Endometrial microvascular endothelial cells (primary cell): ENCODE results near the gene ARMS2. TPM values are rescaled to one million over a fixed set of nuclear protein-coding genes. Genes with fewer than 3 reads are reported as not detected.

Experiments used
- in situ Hi-C: cut with HindIII; loops from 2 replicates; pipeline ENCODE4 v1.10.0; 2017; ENCODE audit warnings: low sequenced_read_pairs, low pct_unique_long_range_greater_than_20kb; ENCODE audit errors: inconsistent ontology term
- total RNA-seq: library from RNA; depleted of rRNA; stranded (reverse); fragments of >200 nt; gene quantifications from one replicate; pipeline ENCODE4 v1.2.3, GENCODE V29; 2015; ENCODE audit errors: inconsistent ontology term

Gene ARMS2, protein sequence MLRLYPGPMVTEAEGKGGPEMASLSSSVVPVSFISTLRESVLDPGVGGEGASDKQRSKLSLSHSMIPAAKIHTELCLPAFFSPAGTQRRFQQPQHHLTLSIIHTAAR
- not detected for total RNA-seq

DNA sequence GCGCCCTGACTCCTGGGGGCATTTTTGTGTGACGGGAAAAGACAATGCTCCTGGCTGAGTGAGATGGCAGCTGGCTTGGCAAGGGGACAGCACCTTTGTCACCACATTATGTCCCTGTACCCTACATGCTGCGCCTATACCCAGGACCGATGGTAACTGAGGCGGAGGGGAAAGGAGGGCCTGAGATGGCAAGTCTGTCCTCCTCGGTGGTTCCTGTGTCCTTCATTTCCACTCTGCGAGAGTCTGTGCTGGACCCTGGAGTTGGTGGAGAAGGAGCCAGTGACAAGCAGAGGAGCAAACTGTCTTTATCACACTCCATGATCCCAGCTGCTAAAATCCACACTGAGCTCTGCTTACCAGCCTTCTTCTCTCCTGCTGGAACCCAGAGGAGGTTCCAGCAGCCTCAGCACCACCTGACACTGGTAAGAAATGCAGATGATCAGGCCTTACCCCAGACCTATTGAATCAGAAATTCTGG lies at the start of gene ARMS2:
Gene ARMS2, plus strand, starts transcription at position 51 of the 478 bp plus-strand sequence. Its CDS starts 75 bp downstream, at position 126.
- in situ Hi-C loops: no loop called here

DNA sequence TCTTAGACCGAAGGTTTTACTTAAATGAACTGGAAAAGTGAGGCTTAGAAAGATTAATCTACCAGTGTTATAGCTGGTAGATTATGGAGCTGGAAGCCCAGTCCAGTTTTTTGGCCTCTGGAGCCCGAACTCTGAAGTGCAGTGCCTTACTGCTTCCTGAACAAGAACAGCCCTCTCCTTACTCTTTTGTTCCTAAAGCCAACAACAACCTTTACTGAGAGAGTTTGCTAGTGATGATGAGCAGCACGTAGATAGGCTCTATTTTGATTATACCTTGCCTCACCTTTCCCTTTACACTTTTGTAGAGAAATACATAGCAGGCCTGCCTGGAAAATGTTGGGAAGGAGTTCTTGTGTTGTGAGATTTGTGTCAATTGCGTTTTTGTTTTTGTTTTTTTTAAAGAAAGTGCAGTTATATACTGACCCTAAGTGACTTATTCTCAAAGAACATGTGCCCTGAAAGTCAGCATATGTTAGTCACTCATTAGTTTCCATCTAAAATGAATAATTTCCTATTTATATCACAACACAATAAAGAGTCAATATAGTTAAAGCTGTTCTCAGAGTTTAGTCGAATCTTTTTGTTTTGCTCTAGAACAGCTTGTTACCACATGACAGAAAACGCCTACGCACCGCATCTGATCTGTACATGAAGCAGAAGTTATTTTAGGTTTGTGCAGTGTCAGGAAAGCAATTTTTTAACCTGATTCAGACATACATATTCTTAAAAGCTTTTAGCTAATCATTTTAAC lies 46.9 kb upstream of the ARMS2 start:
- in situ Hi-C loops: no loop called here

DNA sequence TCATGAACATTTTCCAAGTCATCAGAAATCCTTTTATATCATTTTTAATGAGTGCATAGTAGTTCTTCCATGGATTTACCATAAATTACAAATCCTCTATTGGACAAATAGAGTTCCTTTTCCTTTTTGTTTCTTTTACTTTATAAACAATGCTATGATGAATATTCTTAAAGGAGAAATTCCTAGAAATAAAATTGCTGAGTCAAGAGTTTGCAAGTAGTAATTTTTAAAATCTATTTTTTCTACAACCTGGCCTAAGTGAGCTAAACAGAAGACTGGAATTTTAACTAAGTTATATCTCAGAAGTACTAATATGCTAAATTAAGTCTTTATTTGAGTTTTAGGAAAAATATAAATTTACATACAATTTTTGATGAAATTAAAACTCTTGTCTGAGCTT lies 41.1 kb upstream of the ARMS2 start:
- in situ Hi-C loops: no loop called here

DNA sequence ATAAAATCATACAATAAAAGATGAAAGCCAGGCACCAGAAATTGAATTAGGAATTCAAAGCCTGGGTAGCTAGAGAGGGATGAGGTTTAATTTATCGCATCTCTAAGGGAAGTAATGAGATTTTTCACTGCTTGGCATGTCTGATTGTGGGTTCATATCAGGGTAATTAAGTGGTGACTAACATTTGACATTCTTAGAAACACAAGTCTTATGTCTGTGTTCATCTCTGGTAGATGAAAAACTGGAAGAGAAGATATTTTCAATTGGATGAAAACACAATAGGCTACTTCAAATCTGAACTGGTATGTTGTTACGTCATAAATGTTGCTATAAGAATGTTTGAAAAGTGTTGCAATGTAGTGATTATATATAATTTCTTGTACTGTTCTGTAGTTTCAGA lies 36.8 kb upstream of the ARMS2 start:
- in situ Hi-C loops: no loop called here

DNA sequence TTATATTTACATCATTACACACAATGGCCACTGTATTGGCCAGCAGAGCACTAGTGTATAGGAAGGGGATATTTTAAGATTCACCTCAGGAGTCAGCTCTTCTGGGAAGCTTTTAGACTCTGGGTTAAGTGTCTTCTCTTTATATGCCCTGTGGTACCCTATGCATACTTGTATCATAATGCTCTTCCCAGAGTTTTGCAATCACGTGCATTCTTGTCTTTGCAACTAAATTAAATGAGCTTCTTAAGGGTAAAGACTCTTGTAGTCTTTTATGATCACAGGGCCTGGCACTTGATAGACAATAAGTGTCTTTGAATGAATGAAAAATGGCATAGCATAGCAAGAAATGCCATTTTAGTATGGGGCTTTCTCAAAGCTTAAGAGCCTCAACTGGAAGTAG lies 35.4 kb upstream of the ARMS2 start:
- in situ Hi-C loops: no loop called here

DNA sequence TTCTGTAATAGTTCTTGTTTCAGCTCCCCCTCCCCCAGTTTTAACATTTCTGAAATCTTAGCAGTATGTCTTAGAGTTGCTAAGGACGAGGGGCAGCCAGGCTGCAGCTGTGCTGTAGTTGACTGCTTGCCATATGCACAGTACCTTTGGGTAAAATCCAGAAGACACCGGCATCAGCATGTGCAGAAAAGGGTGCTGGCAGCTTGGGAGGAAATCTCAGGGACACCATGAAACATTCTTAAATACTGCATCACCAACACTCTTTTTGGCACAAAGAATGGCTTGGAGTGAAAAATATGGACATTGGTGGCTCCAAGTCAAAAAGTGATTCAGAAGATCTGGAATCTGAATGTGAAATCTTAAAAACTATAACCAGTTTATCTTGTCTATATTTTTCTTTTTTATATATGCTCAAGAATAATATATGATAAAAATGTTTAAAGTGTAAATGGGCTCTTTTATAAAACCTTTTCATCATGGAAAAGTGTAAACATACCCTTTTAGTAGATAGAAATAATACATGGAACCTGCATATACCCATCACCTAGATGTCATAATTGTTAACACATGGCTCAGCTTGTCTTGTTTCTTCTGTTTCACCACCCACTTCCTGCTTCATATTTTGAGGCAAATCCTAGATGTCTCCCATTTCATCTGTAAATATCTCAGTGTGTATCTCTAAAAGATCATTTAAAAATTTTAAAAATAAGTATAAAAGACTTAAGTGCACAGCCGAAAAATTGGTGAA lies 34.4 kb upstream of the ARMS2 start:
- in situ Hi-C loops: no loop called here

DNA sequence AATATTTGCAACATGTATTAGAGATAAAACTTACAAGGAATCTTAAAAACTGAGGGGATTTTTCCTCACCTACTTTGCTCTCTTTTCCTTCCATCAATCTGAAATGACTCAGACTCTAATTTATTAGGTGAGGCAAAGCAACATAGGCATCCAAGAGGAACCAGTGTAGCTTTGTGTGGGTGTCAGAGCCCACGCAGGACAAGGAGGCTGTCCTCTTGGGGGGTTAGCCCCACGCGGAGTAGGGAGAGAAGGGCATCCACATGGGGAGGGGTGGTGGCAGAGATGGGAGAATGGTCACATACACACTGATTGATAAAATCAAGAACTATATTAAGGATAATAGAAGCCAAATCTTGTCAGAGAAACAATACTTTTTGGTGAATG lies 33.8 kb upstream of the ARMS2 start:
- in situ Hi-C loops: no loop called here

DNA sequence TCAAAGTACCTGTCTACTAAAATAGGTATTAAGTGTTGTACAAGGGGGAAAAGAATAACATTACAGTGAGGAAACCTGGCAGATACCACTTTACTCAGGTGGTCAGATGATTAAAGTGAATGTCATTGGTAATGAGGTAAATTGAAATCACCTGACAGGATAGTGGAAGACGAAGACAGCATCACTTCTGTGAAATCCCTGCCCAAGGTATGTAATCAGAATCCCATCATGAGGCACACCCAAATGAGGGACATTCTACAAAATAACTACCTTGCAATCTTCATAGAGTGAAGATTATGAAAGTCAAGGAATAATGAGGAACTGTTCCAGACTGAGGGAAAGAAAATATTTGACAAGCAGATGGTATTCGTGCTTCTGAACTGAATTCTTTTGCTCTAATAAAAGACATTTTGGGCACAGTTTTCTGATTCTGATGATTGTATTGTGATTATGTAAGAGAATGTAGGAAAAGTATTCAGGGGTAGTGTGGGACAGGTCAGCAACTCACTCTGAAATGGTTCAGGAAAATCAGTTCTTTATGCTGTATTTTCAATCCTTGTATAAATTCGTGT lies 33.3 kb upstream of the ARMS2 start:
- in situ Hi-C loops: no loop called here

DNA sequence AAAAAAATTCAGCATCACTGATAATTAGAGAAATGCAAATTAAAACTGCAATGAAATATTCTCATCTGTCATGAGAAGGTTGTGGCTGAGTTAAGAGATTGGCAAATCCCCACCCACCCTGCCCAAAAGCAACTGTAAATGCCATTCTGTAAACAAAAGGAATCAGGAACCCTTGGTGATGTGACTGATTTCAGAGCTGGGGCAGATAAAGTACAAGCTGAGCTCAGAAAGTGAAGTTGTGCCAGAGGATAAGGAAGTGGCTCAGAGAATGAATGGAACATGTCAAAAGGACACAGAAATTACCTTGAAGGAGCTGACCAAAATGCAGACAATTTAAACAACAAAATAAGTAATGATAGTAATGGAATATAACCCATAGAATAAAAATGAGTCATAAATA lies 32.7 kb upstream of the ARMS2 start:
- in situ Hi-C loops: no loop called here

DNA sequence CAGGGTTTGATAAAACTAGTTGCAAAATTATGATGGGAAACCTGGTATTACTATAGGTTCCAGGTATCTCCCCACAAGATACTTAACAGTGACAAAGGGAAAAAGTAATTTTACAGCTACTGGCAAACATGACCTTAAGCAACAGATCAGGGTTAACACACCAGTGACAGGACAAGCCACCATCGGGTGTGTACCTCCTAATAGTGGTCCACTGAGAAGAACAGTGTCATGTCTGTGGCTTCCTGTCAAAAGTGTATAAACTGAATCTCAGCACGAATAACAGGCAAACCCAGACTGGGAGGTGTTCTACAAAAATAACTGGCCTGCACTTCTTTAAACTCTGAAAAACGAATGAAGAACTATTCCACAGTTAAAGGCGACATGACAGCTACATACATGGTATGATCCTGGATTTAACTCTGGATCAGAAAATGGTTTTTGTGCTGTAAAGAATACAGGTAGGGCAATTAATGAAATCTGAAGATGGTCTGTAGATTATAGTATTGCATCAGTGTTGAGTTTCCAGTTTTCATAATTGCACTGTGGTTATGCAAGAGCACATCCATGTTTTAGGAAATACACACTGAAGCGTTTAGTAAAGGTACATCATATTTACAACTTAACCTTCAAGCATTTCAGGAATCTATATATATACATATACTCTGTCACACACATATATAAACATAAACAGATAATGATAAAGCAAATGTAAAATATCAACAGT lies 32.0 kb upstream of the ARMS2 start:
- in situ Hi-C loops: no loop called here

DNA sequence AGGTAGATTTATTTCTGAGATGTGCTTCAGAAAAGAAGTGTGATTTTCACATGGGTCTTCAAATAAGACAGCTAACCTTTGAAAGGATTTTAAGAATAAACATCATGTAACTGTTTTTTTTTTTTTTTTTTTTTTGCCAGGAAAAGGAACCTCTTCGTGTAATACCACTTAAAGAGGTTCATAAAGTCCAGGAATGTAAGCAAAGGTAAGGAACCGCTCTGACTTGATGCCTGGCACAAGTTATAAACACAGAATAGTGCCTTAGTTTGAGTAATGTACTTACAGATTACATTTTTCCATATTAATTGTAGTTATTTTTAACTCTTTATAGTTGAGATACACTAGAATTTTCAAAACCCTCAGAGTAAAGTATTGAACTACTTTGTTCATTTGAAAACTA lies 30.4 kb upstream of the ARMS2 start:
- in situ Hi-C loops: no loop called here

DNA sequence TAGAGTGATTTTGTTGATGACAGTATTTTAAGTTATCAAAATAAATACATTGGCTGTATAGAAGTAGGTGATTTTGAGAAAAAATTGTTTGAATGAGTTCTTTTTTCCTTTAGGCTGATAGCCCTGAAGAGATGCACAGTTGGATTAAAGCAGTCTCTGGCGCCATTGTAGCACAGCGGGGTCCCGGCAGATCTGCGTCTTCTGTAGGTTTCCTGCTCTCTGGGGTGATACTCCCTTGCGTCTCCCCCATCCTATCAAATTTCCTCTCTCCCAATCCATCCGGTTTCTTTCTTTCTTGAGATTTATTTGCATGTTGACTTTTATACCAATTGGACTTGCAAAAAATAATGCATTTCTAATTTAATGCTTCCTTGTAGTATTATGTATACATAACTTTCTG lies 27.6 kb upstream of the ARMS2 start:
- in situ Hi-C loops: no loop called here

DNA sequence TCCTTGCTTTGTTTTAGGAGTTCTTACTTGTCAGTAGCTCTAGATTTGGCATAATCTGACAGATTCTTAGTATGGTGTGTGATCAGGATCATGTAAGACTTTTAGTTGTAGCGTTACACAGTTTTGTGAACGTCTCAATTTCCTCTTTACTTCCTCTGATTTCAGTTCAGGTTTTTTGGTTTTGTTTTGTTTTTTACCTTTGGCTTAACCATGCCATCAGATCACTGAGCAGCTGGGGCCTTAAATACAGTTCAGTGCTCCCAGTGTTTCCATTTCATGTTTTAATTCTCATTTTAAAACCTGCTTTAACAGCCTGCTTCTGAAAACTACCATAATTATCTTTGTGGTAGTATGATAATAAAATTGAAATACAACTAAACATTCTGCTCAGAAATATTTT lies 27.2 kb upstream of the ARMS2 start:
- in situ Hi-C loops: no loop called here

DNA sequence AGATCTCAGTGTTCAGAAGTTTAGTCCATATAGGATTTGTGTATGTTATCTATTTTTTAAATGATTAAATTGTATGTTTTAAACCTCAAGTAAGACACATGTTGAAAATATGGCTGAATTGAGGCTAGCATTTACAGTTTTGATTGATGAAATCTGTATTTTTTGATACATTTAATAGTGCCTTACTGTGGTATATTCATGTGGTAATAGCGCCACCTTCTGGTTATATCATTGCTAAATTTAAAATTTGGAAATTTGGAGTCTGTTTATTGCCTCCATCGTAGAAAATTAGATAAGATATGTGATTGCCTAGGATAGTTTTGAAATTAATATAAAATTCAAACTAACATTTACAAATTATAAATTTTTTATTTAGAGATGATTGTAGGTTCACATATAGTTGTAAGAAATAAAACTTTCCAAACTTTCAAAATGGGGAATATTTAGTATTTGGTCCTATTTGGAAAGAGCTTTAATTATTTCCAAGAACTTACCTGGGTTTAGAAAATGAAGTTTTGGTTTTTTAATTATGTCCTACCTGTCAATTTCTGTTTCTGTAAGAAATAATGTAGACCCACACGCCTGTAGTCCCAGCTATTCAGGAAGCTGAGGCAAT lies 19.1 kb upstream of the ARMS2 start:
- in situ Hi-C loops: no loop called here

DNA sequence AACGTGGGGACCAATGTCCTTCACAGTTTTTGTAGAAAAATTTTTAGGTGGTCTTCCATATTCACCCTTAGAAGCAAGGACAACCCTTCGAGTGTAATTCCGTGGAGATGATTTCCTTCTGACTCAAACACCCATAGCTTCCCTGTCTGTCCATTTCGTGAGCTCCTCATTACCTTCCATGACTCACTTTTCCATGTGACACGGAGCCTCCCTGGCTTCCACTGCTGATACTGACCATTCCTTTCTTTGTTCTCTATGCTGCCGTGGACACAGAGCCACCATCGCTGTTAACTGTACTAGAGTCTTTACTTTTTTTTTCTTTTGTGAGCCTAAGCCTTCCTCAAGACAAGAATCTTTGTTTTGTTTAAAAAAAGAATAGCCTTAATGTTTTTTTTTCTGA lies 12.5 kb upstream of the ARMS2 start:
- in situ Hi-C loops: no loop called here

DNA sequence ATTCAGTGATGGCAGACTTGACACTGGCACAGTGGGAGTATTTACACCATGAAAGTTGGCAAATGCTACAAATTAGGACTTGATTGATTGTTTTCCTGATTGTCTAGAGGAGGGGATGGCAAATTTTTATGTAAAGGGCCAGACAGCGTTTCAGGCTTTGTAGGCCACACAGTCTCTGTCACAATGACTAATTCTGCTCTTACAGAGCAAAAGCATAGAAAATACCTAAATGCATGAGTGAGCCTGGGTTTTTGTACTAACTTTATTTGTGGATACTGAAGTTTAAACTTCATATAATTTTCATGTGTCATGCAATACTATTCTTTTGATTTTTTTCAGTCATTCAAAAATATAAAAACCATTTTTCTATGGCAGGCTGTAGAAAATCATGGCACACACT lies 9.0 kb upstream of the ARMS2 start:
- in situ Hi-C loops: no loop called here

DNA sequence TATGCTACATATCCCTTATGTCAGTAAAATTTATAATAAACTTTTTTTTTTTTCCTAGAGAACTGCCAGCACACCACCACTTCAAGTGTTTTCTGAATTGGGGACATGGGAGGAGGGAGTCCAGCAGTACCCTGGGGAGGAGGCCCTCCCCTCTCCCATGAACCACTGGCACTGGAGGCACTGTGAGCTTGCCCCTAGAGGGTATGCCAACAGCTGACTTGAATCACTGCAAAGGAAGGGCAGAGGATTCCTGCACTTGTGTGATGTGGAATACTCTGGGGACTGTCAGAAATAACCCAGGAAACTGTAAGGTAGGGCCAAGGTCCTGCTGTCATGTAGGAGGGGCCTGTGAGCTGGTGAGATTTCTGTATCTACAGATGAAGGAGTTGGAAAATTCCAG lies 8.5 kb upstream of the ARMS2 start:
- in situ Hi-C loops: no loop called here

DNA sequence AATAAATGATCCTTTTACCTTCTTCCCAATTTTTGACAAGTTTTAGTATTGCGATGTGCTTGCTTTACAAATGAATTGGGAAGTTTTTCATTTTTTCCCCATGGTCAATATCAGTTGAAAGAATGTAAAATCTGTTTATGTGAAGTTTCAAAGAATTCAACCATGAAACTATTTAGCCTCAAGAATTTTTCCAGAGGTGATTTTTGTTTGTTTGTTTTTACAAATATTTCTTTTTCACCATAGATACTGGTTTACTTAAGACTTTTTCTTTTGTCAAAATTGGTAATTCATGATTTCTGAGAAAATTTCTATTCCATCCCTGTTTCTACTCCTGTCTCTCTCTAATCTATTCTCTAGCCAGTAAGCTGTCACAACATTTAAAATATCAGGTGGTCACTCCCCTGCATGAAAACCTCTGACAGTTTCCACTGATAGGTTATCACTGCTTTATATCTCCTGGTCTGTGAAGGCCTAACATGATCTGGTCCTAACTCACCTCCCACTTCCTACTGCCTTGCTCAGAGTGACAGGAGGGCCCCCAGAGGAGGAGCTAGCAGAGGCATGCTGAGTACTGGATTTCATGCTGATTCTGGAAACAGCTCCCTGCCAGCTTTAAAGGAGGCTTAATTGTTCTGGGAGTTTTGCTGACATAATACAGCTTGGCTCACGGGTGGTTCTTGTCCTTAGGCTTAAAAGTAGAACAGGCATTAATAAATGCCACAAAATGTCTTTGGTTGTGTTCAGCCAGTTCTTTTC lies 7.6 kb upstream of the ARMS2 start:
- in situ Hi-C loops: no loop called here
